H9 (cell line): ENCODE data around the gene FBXO24. TPM values are rescaled to one million over a fixed set of nuclear protein-coding genes. Genes with fewer than 3 reads are reported as not detected.

Source experiments
- DNase-seq: peaks from one replicate; pipeline ENCODE4 v3.0.0-alpha.2; 2017
- H2AFZ ChIP-seq: one replicate; pipeline ENCODE4 v1.6.1; 2013; ENCODE audit warnings: mild to moderate bottlenecking, low read length, control low read depth, moderate library complexity
- H2AK5ac ChIP-seq: 2 replicates; pipeline ENCODE4 v1.6.1; 2013; ENCODE audit warnings: low read length, control low read depth, mixed read lengths; ENCODE audit not compliant: insufficient read length
- H2BK120ac ChIP-seq: one replicate; pipeline ENCODE4 v1.6.1; 2013; ENCODE audit warnings: low read depth, mild to moderate bottlenecking, low read length, control low read depth, inconsistent platforms; ENCODE audit not compliant: poor library complexity, severe bottlenecking
- H2BK12ac ChIP-seq: 2 replicates; pipeline ENCODE4 v1.6.1; 2013; ENCODE audit warnings: low read length, control low read depth, mixed read lengths, low read depth; ENCODE audit not compliant: insufficient read length
- H2BK15ac ChIP-seq: 2 replicates; pipeline ENCODE4 v1.6.1; 2013; ENCODE audit warnings: low read depth, low read length, control low read depth
- H2BK20ac ChIP-seq: one replicate; pipeline ENCODE4 v1.6.1; 2013; ENCODE audit warnings: low read depth, mild to moderate bottlenecking, low read length, control low read depth, inconsistent platforms; ENCODE audit not compliant: poor library complexity, severe bottlenecking
- H2BK5ac ChIP-seq: 2 replicates; pipeline ENCODE4 v1.6.1; 2013; ENCODE audit warnings: low read length, control low read depth, mixed read lengths; ENCODE audit not compliant: insufficient read length
- H3K14ac ChIP-seq: 2 replicates; pipeline ENCODE4 v1.6.1; 2013; ENCODE audit warnings: low read length, control low read depth; ENCODE audit not compliant: insufficient read depth
- H3K18ac ChIP-seq: 2 replicates; pipeline ENCODE4 v1.6.1; 2013; ENCODE audit warnings: low read depth, mild to moderate bottlenecking, mixed read lengths, low read length, control low read depth; ENCODE audit not compliant: insufficient read length
- H3K23ac ChIP-seq: 2 replicates; pipeline ENCODE4 v1.6.1; 2013; ENCODE audit warnings: low read length, control low read depth, mixed read lengths, low read depth; ENCODE audit not compliant: insufficient read length
- H3K23me2 ChIP-seq: 2 replicates; pipeline ENCODE4 v1.6.1; 2013; ENCODE audit warnings: low read depth, mild to moderate bottlenecking, mixed read lengths, low read length, control low read depth; ENCODE audit not compliant: insufficient read length, poor library complexity, severe bottlenecking
- H3K27ac ChIP-seq: 2 replicates; pipeline ENCODE4 v1.5.1; 2013; ENCODE audit warnings: low read length, control low read depth, mixed read lengths, low read depth; ENCODE audit not compliant: insufficient read length
- H3K27me3 ChIP-seq: 2 replicates; pipeline ENCODE4 v1.6.1; 2013; ENCODE audit warnings: low read length, control low read depth, inconsistent platforms; ENCODE audit not compliant: insufficient read depth
- H3K4ac ChIP-seq: 2 replicates; pipeline ENCODE4 v1.6.1; 2013; ENCODE audit warnings: low read depth, mild to moderate bottlenecking, control low read depth, inconsistent platforms, low read length, moderate library complexity
- H3K4me1 ChIP-seq: 2 replicates; pipeline ENCODE4 v1.6.1; 2013; ENCODE audit warnings: low read length, control low read depth, inconsistent platforms; ENCODE audit not compliant: insufficient read depth
- H3K4me2 ChIP-seq: 2 replicates; pipeline ENCODE4 v1.6.1; 2013; ENCODE audit warnings: low read length, control low read depth, mixed read lengths; ENCODE audit not compliant: insufficient read length, insufficient read depth
- H3K56ac ChIP-seq: 2 replicates; pipeline ENCODE4 v1.6.1; 2013; ENCODE audit warnings: low read depth, mild to moderate bottlenecking, mixed read lengths, low read length, control low read depth; ENCODE audit not compliant: insufficient read length
- H3K79me1 ChIP-seq: 2 replicates; pipeline ENCODE4 v1.6.1; 2013; ENCODE audit warnings: low read depth, mild to moderate bottlenecking, moderate library complexity, low read length, control low read depth, inconsistent platforms; ENCODE audit not compliant: insufficient read depth, poor library complexity, severe bottlenecking
- H3K79me2 ChIP-seq: 2 replicates; pipeline ENCODE4 v1.6.1; 2013; ENCODE audit warnings: low read length, control low read depth, inconsistent platforms; ENCODE audit not compliant: insufficient read depth
- H3K9ac ChIP-seq: 2 replicates; pipeline ENCODE4 v1.6.1; 2013; ENCODE audit warnings: low read length, control low read depth, mixed read lengths; ENCODE audit not compliant: insufficient read length; ENCODE audit errors: extremely low read depth
- H3K9me3 ChIP-seq: one replicate; pipeline ENCODE4 v1.6.1; 2013; ENCODE audit warnings: low read depth, low read length, inconsistent platforms; ENCODE audit not compliant: control insufficient read depth
- H3T11ph ChIP-seq: one replicate; pipeline ENCODE4 v1.6.1; 2013; ENCODE audit warnings: mild to moderate bottlenecking, low read length, control low read depth, inconsistent platforms
- H4K20me1 ChIP-seq: one replicate; pipeline ENCODE4 v1.6.1; 2013; ENCODE audit not compliant: control insufficient read depth, insufficient read length, insufficient read depth
- H4K5ac ChIP-seq: 2 replicates; pipeline ENCODE4 v1.6.1; 2013; ENCODE audit warnings: low read depth, mild to moderate bottlenecking, mixed read lengths, low read length, control low read depth; ENCODE audit not compliant: insufficient read length
- H4K8ac ChIP-seq: replicated peaks from 2 replicates; pipeline ENCODE4 v1.6.1; 2013; ENCODE audit warnings: low read length, control low read depth, mixed read lengths, low read depth; ENCODE audit not compliant: insufficient read length
- H4K91ac ChIP-seq: 2 replicates; pipeline ENCODE4 v1.6.1; 2013; ENCODE audit warnings: low read depth, mild to moderate bottlenecking, moderate library complexity, mixed read lengths, low read length, control low read depth; ENCODE audit not compliant: insufficient read length
- H3K27ac Mint-ChIP-seq, 3 experiments: 2 replicates in 2 of 3; 3 replicates in 1 of 3; pipeline ENCODE4 v1.8.0; 2020 to 2021; ENCODE audit warnings: mixed read lengths in 3 of 3, mild to moderate bottlenecking in 1 of 3, moderate library complexity in 1 of 3
- H3K27me3 Mint-ChIP-seq: 2 replicates; pipeline ENCODE4 v1.8.0; 2021; ENCODE audit warnings: low read depth, mild to moderate bottlenecking, moderate library complexity, mixed read lengths
- H3K36me3 Mint-ChIP-seq, 3 experiments: 2 replicates in 2 of 3; 3 replicates in 1 of 3; pipeline ENCODE4 v1.8.0; 2020 to 2021; ENCODE audit warnings: low read depth in 3 of 3, mixed read lengths in 3 of 3; ENCODE audit not compliant: insufficient read depth in 1 of 3
- H3K4me1 Mint-ChIP-seq, 2 experiments: 2 replicates each; pipeline ENCODE4 v1.8.0; 2020; ENCODE audit warnings: mixed read lengths in 2 of 2
- H3K4me3 Mint-ChIP-seq, 2 experiments: 2 replicates in 1 of 2; 3 replicates in 1 of 2; pipeline ENCODE4 v1.8.0; 2020 to 2021; ENCODE audit warnings: mild to moderate bottlenecking in 2 of 2, mixed read lengths in 2 of 2, moderate library complexity in 1 of 2
- H3K9me3 Mint-ChIP-seq, 2 experiments: 2 replicates in 1 of 2; 3 replicates in 1 of 2; pipeline ENCODE4 v1.8.0; 2020; ENCODE audit warnings: mild to moderate bottlenecking in 2 of 2, mixed read lengths in 2 of 2, moderate library complexity in 1 of 2
- CTCF ChIP-seq: fragments of 200-600 bp; sonication (generic); conservative IDR thresholded peaks from 3 replicates; pipeline ENCODE4 v1.8.0; 2021; ENCODE audit warnings: antibody characterized with exemption, mild to moderate bottlenecking
- WGBS: extraction: QIAGEN DNeasy Blood & Tissue Kit; methylation state at CpG from one replicate; pipeline ENCODE4 v1.1.7; 2013; ENCODE audit warnings: missing lambda C conversion rate, low lambda C conversion rate, mixed read lengths; ENCODE audit not compliant: insufficient read length; ENCODE audit errors: extremely low coverage; 5-methylcytosine and 5-hydroxymethylcytosine counted together
- total RNA-seq: library from RNA; stranded (reverse); gene quantifications from 2 replicates; pipeline ENCODE4 v1.2.1, GENCODE V29; 2021

FBXO24 gene
- total RNA-seq, 1 experiment from 2014 or later = 0.85 TPM

- Histone ChIP-seq H4K20me1 (no peaks in the 10 kb centered on the region), H2BK5ac (no peak overlapping the region), H3K27ac (no peak overlapping the region), H3K79me2 (no peaks in the 10 kb centered on the region), H2BK120ac (no peak overlapping the region), H2BK12ac (no peak overlapping the region), H3K23me2 (peaks cover 8% of the 10 kb centered on the region), H3K79me1 (no peaks in the 10 kb centered on the region), H4K8ac (no peak overlapping the region), H2BK20ac (no peak overlapping the region), H2BK15ac (no peak overlapping the region), H3K4me2 (no peak overlapping the region), H3K4me1 (peaks cover 4% of the 10 kb centered on the region; the same call in 1 of the 2 replicates), H3K9me3 (no peaks in the 10 kb centered on the region), H2AK5ac (no peak overlapping the region), H3K27me3 (no peaks in the 10 kb centered on the region), H3K56ac (no peak overlapping the region), H3K14ac (no peak overlapping the region), H3K9ac (no peak overlapping the region), H4K91ac (no peak overlapping the region), H3K4ac (no peak overlapping the region), H3K18ac (no peak overlapping the region), H2AFZ (no peak overlapping the region), H3T11ph (no peak overlapping the region), H3K23ac (no peak overlapping the region), H4K5ac (no peak overlapping the region)
- Mint-ChIP-seq H3K36me3 (peaks cover 9 to 17% (median 15%) of the 10 kb centered on the region in 3 experiments; a peak in 5 of 7 replicates), H3K4me3 (no peak overlapping the region), H3K9me3 (no peaks in the 10 kb centered on the region), H3K27me3 (peaks cover under 1% of the 10 kb centered on the region; the same call in 1 of the 2 replicates), H3K4me1 (peaks cover 22 to 25% of the 10 kb centered on the region in 2 experiments), H3K27ac (no peak overlapping the region)
- no CpG with 5 or more reads among the region's 11 CpGs for WGBS
- DNase-seq = no peak
- TF ChIP-seq CTCF = no peak
Measured at GRCh38 chr7:100582650-100583049, 3.5 kb upstream of the FBXO24 start.
